GM12878 (cell line): ENCODE data around the gene NCAPD3. TPM values are rescaled to one million over a fixed set of nuclear protein-coding genes. Genes with fewer than 3 reads are reported as not detected.

Experiments used
- ATAC-seq: fragments of 200-7000 bp; cut with Tn5 transposase; 3 replicates; pipeline ENCODE4 v1.9.1; 2020; ENCODE audit warnings: mild to moderate bottlenecking, moderate library complexity
- BruUV-seq: library from RNA; stranded (reverse); fragments of 400-500 nt; replicated peaks from 2 replicates; lab custom pipeline; 2021; lab: Mats Ljungman, UMichigan
- CTCF ChIA-PET: fragments of 300-600 bp; sonication (Branson Sonifier 250); formaldehyde crosslinking; extraction: SDS; loops from one replicate; lab custom pipeline; 2021; ENCODE audit warnings: inconsistent platforms; lab: Yijun Ruan, JAX
- POLR2A ChIA-PET: fragments of 350-600 bp; formaldehyde crosslinking; extraction: SDS; loops from one replicate; lab custom pipeline; 2021; ENCODE audit warnings: inconsistent platforms; lab: Charles Lee
- RAD21 ChIA-PET: fragments of 300-600 bp; sonication (Branson Sonifier 250); formaldehyde crosslinking; loops from one replicate; lab custom pipeline; 2023; ENCODE audit warnings: antibody characterized with exemption; ENCODE audit not compliant: unreplicated experiment; lab: Charles Lee
- SMC1A ChIA-PET: fragments of 300-600 bp; sonication (Branson Sonifier 250); formaldehyde crosslinking; loops from one replicate; lab custom pipeline; 2023; ENCODE audit not compliant: unreplicated experiment, uncharacterized antibody; lab: Charles Lee
- DNase-seq: peaks from one replicate; pipeline ENCODE4 v3.0.0-alpha.2; 2011; ENCODE audit warnings: low read depth, low spot score
- FAIRE-seq: peaks from 3 replicates; lab custom pipeline; 2011; peaks lifted over from hg19 to GRCh38; lab: Jason Lieb, UNC
- H2AFZ ChIP-seq: 2 replicates; pipeline ENCODE4 v1.6.0; 2011; ENCODE audit warnings: low read depth, low read length, control low read depth; ENCODE audit not compliant: control insufficient read depth
- H3K27ac ChIP-seq: 2 replicates; pipeline ENCODE4 v1.5.1; 2011; ENCODE audit warnings: control low read depth; ENCODE audit not compliant: control insufficient read depth, insufficient read depth
- H3K27me3 ChIP-seq, 2 experiments: replicated peaks in 1 of 2; 2 replicates each; pipeline versions ENCODE4 v1.6.0 to v1.6.1; 2011; ENCODE audit warnings: low read length in 1 of 2; ENCODE audit not compliant: control insufficient read depth in 2 of 2, insufficient read depth in 2 of 2
- H3K36me3 ChIP-seq, 2 experiments: 2 replicates each; pipeline ENCODE4 v1.5.1; 2011; ENCODE audit warnings: low read length in 1 of 2; ENCODE audit not compliant: control insufficient read depth in 2 of 2, insufficient read depth in 2 of 2
- H3K4me1 ChIP-seq: 2 replicates; pipeline ENCODE4 v1.6.1; 2011; ENCODE audit warnings: mild to moderate bottlenecking, low read length, moderate library complexity, mixed read lengths; ENCODE audit not compliant: control insufficient read depth, insufficient read depth
- H3K4me2 ChIP-seq: 2 replicates; pipeline ENCODE4 v1.6.0; 2011; ENCODE audit warnings: control low read depth; ENCODE audit not compliant: control insufficient read depth, insufficient read depth
- H3K4me3 ChIP-seq: fragments of 200-600 bp; sonication (generic); 2 replicates; pipeline ENCODE4 v1.5.1; 2016
- H3K79me2 ChIP-seq: 2 replicates; pipeline ENCODE4 v1.6.0; 2011; ENCODE audit warnings: low read length; ENCODE audit not compliant: control insufficient read depth, insufficient read depth
- H3K9ac ChIP-seq: 2 replicates; pipeline ENCODE4 v1.8.0; 2011; ENCODE audit warnings: low read length, control low read depth, mixed read lengths; ENCODE audit not compliant: control insufficient read depth, insufficient read depth
- H3K9me3 ChIP-seq: replicated peaks from 3 replicates; pipeline ENCODE4 v1.5.1; 2011; ENCODE audit warnings: mild to moderate bottlenecking, low read length; ENCODE audit not compliant: control insufficient read depth, insufficient read depth
- H4K20me1 ChIP-seq: 2 replicates; pipeline ENCODE4 v1.6.0; 2011; ENCODE audit not compliant: control insufficient read depth, insufficient read depth
- ASH2L ChIP-seq: fragments of 300-600, 200-600 bp; sonication (generic); IDR thresholded peaks from 2 replicates; pipeline ENCODE4 v1.6.1; 2017; ENCODE audit warnings: low read depth, mild to moderate bottlenecking, borderline replicate concordance
- CHD4 ChIP-seq: fragments of 200-600 bp; sonication (generic); IDR thresholded peaks from 2 replicates; pipeline ENCODE4 v1.6.1; 2016; ENCODE audit warnings: mild to moderate bottlenecking
- DPF2 ChIP-seq: fragments of 450-650 bp; IDR thresholded peaks from 2 replicates; pipeline ENCODE4 v1.6.1; 2017; ENCODE audit warnings: mild to moderate bottlenecking
- JUNB ChIP-seq: IDR thresholded peaks from 2 replicates; pipeline ENCODE4 v1.6.1; 2016; ENCODE audit warnings: antibody characterized with exemption, mild to moderate bottlenecking
- PBX3 ChIP-seq: IDR thresholded peaks from 2 replicates; pipeline ENCODE4 v1.6.1; 2011; ENCODE audit warnings: mild to moderate bottlenecking, low read depth, low read length, moderate library complexity; ENCODE audit not compliant: insufficient replicate concordance
- ZNF207 ChIP-seq: fragments of 450-650 bp; IDR thresholded peaks from 2 replicates; pipeline ENCODE4 v1.6.1; 2014; ENCODE audit warnings: antibody characterized with exemption, mild to moderate bottlenecking, borderline replicate concordance
- WGBS: methylation state at CpG from one replicate; pipeline ENCODE4 v1.1.6; 2016; ENCODE audit warnings: low lambda C conversion rate; ENCODE audit not compliant: insufficient replicate concordance, insufficient coverage; ENCODE audit errors: missing lambda C conversion rate; 5-methylcytosine and 5-hydroxymethylcytosine counted together
- in situ Hi-C: fragments of 300-500 bp; cut with MboI; formaldehyde crosslinking; loops from 9 replicates; pipeline ENCODE4 v1.14.3; 2018; ENCODE audit warnings: mixed read lengths
- intact Hi-C: fragments of 100-400 bp; cut with micrococcal nuclease; formaldehyde crosslinking; loops from one replicate; pipeline ENCODE4 v1.14.2; 2022; ENCODE audit not compliant: unreplicated experiment
- polyA plus RNA-seq, 11 experiments: library from polyadenylated mRNA; depleted of rRNA in 4 of 11; unstranded in 6 of 11; stranded (reverse) in 5 of 11; fragments of >200 nt; fragmentation: Nextera tagmentation in 4 of 11; fragmentation: Illumina TruSeq in 1 of 11; extraction: Ambion mirVana in 4 of 11; extraction: Trizol in 1 of 11; gene quantifications; 1 replicate in 1 of 11; 2 replicates in 10 of 11; pipeline versions ENCODE4 v1.2.1 to v1.2.3, GENCODE V29; 2011 to 2016; ENCODE audit warnings: inconsistent platforms in 2 of 11, missing spikeins in 2 of 11, low read depth in 1 of 11
- total RNA-seq, 4 experiments: library from RNA; depleted of rRNA in 3 of 4; stranded (reverse); fragments of >200 nt in 3 of 4; fragmentation: Illumina TruSeq in 1 of 4; extraction: Trizol in 1 of 4; gene quantifications; 2 replicates each; pipeline versions ENCODE4 v1.2.1 to v1.2.3, GENCODE V29; 2013 to 2021

Gene NCAPD3
- total and polyA plus RNA-seq, 10 of the 15 experiments (the other 5 are each of a cell fraction or from before 2014, with no cell fraction given): 14.9 to 58.2 (median 48.2) TPM

- intact Hi-C loops: no loop called here
- H3K9ac ChIP-seq: no peak overlapping the region
- H3K36me3 ChIP-seq: no peaks in the 10 kb centered on the region
- TF ChIP-seq ZNF207: no peak
- no peak for TF ChIP-seq JUNB
- no peak for TF ChIP-seq CHD4
- no peak for TF ChIP-seq PBX3
- TF ChIP-seq ASH2L: no peak
- TF ChIP-seq DPF2: no peak
- no peaks in the 10 kb centered on the region for H3K27me3 ChIP-seq
- CTCF ChIA-PET: interaction anchor here (1.5 kb wide), 1 partner anchor 92 kb away, joined by 3 read pairs; no protein-coding TSS in a partner anchor
- in situ Hi-C loops: loop anchor here (5.0 kb wide), 2 partner anchors 90 to 215 kb away; no protein-coding TSS in a partner anchor
- BruUV-seq: no TSS peak
- H3K9me3 ChIP-seq: no peaks in the 10 kb centered on the region
- H3K27ac ChIP-seq: no peak overlapping the region
- H3K79me2 ChIP-seq: no peaks in the 10 kb centered on the region
- no peak overlapping the region for H2AFZ ChIP-seq
- 73% methylated on average over 6 of the region's 6 CpGs for WGBS
- FAIRE-seq: no peak
- DNase-seq: no peak
- ATAC-seq: no peak
- RAD21 ChIA-PET: no interaction called here
- H3K4me1 ChIP-seq: no peaks in the 10 kb centered on the region
- SMC1A ChIA-PET: no interaction called here
- no peak overlapping the region for H3K4me3 ChIP-seq
- POLR2A ChIA-PET: no interaction called here
- H4K20me1 ChIP-seq: no peaks in the 10 kb centered on the region
- H3K4me2 ChIP-seq: no peak overlapping the region
Measured at GRCh38 chr11:134142536-134142935, 81.2 kb downstream of the NCAPD3 start.
